K562 (cell line): Measurements from ENCODE around the gene MIDN. TPM values are rescaled to one million over a fixed set of nuclear protein-coding genes. Genes with fewer than 3 reads are reported as not detected.

Experiments used
- ATAC-seq: fragments of 200-7000 bp; cut with Tn5 transposase; 3 replicates; pipeline ENCODE4 v1.9.1; 2020; ENCODE audit warnings: moderate library complexity
- BruUV-seq: library from RNA; stranded (reverse); fragments of 400-500 nt; replicated peaks from 2 replicates; lab custom pipeline; 2021; lab: Mats Ljungman, UMichigan
- CTCF ChIA-PET: fragments of 300-600 bp; formaldehyde crosslinking; extraction: SDS; loops from one replicate; lab custom pipeline; 2021; ENCODE audit warnings: low intra/inter-chr PET ratio; lab: Yijun Ruan, JAX
- POLR2A ChIA-PET: fragments of 300-600, 350-650 bp; sonication (Branson Sonifier 250); formaldehyde crosslinking; extraction: SDS; loops from one replicate; lab custom pipeline; 2021; ENCODE audit warnings: antibody characterized with exemption, inconsistent platforms; lab: Yijun Ruan, JAX
- DNase-seq, 4 experiments: peaks; one replicate each; pipeline versions ENCODE4 v3.0.0 to v3.0.0-alpha.2; 2011 to 2018; ENCODE audit warnings: low spot score in 3 of 4, mixed read lengths in 3 of 4; ENCODE audit errors: extremely low read depth in 1 of 4
- FAIRE-seq: peaks from 2 replicates; lab custom pipeline; 2011; peaks lifted over from hg19 to GRCh38; lab: Jason Lieb, UNC
- H2AFZ ChIP-seq: 2 replicates; pipeline ENCODE4 v1.6.0; 2011; ENCODE audit warnings: low read depth, low read length, control low read depth, inconsistent platforms
- H3K27ac ChIP-seq: fragments of 200-600 bp; 3 replicates; pipeline ENCODE4 v1.8.0; 2011; ENCODE audit warnings: low read depth, mild to moderate bottlenecking, control low read depth, inconsistent platforms, low read length, moderate library complexity, mixed read lengths; ENCODE audit errors: extremely low read depth
- H3K27me3 ChIP-seq, 2 experiments: fragments of 300-600 bp in 1 of 2; 2 replicates in 1 of 2; 3 replicates in 1 of 2; pipeline versions ENCODE4 v1.6.0 to v1.8.0; 2011; ENCODE audit warnings: inconsistent platforms in 2 of 2, low read length in 2 of 2, mild to moderate bottlenecking in 1 of 2, mixed read lengths in 1 of 2, moderate library complexity in 1 of 2; ENCODE audit not compliant: control insufficient read depth in 2 of 2, insufficient read depth in 2 of 2
- H3K36me3 ChIP-seq: fragments of 300-600 bp; 3 replicates; pipeline ENCODE4 v1.8.0; 2011; ENCODE audit warnings: mild to moderate bottlenecking, low read length, inconsistent platforms; ENCODE audit not compliant: control insufficient read depth, insufficient read depth
- H3K4me1 ChIP-seq, 2 experiments: fragments of 200-600 bp in 1 of 2; replicated peaks in 1 of 2; 2 replicates in 1 of 2; 3 replicates in 1 of 2; pipeline versions ENCODE4 v1.5.1 to v1.8.0; 2011; ENCODE audit warnings: inconsistent platforms in 2 of 2, low read length in 2 of 2, mild to moderate bottlenecking in 1 of 2, mixed read lengths in 1 of 2, moderate library complexity in 1 of 2; ENCODE audit not compliant: control insufficient read depth in 2 of 2, insufficient read depth in 2 of 2
- H3K4me2 ChIP-seq: 2 replicates; pipeline ENCODE4 v1.6.1; 2011; ENCODE audit warnings: low read length, control low read depth, inconsistent platforms, mixed read lengths; ENCODE audit not compliant: insufficient read depth
- H3K4me3 ChIP-seq: fragments of 200-600 bp; sonication (generic), shearing (Covaris generic); 2 replicates; pipeline ENCODE4 v1.5.1; 2016; ENCODE audit warnings: control low read depth, inconsistent platforms
- H3K79me2 ChIP-seq: fragments of 200-600 bp; 3 replicates; pipeline ENCODE4 v1.8.0; 2011; ENCODE audit warnings: low read length, inconsistent platforms; ENCODE audit not compliant: control insufficient read depth, insufficient read depth
- H3K9ac ChIP-seq, 2 experiments: 2 replicates each; pipeline versions ENCODE4 v1.6.0 to v1.6.1; 2011; ENCODE audit warnings: low read depth in 2 of 2, low read length in 2 of 2, control low read depth in 1 of 2, inconsistent platforms in 1 of 2, mild to moderate bottlenecking in 1 of 2, mixed read lengths in 1 of 2; ENCODE audit not compliant: insufficient read depth in 1 of 2
- H3K9me1 ChIP-seq: one replicate; pipeline ENCODE4 v1.6.0; 2011; ENCODE audit warnings: inconsistent platforms, mild to moderate bottlenecking, low read length, moderate library complexity; ENCODE audit not compliant: control insufficient read depth, insufficient read depth
- H3K9me3 ChIP-seq: replicated peaks from 2 replicates; pipeline ENCODE4 v1.5.1; 2011; ENCODE audit warnings: low read depth, low read length, inconsistent platforms; ENCODE audit not compliant: control insufficient read depth, insufficient read depth
- H4K20me1 ChIP-seq: replicated peaks from 2 replicates; pipeline ENCODE4 v1.6.1; 2011; ENCODE audit warnings: low read length, inconsistent platforms, mixed read lengths; ENCODE audit not compliant: control insufficient read depth, insufficient read depth
- CBFB ChIP-seq: sonication (generic); formaldehyde crosslinking; IDR thresholded peaks from 2 replicates; pipeline ENCODE4 v1.4.0; 2020; ENCODE audit warnings: mild to moderate bottlenecking, missing genetic modification reagents
- CTBP1 ChIP-seq: fragments of 450-650 bp; IDR thresholded peaks from 2 replicates; pipeline ENCODE4 v1.6.1; 2016; ENCODE audit warnings: borderline replicate concordance
- EP300 ChIP-seq: IDR thresholded peaks from 2 replicates; pipeline ENCODE4 v1.6.1; 2012; ENCODE audit warnings: low read length, improper control_type of control experiment
- GATAD2B ChIP-seq: fragments of 450-650 bp; IDR thresholded peaks from 2 replicates; pipeline ENCODE4 v1.6.1; 2017; ENCODE audit warnings: mild to moderate bottlenecking, borderline replicate concordance
- HDAC3 ChIP-seq: fragments of 450-650 bp; IDR thresholded peaks from 2 replicates; pipeline ENCODE4 v1.6.1; 2018; ENCODE audit warnings: borderline replicate concordance, mild to moderate bottlenecking, moderate library complexity; ENCODE audit not compliant: partially characterized antibody
- HMGXB4 ChIP-seq: sonication (generic); formaldehyde crosslinking; IDR thresholded peaks from 2 replicates; pipeline ENCODE4 v1.8.1; 2023; ENCODE audit warnings: mild to moderate bottlenecking, missing genetic modification reagents
- IFI16 ChIP-seq: fragments of 250-450 bp; sonication (Bioruptor Pico); IDR thresholded peaks from 2 replicates; pipeline ENCODE4 v2.1.2; 2022; ENCODE audit warnings: mild to moderate bottlenecking, inconsistent platforms
- NCOR1 ChIP-seq: fragments of 450-650 bp; IDR thresholded peaks from 2 replicates; pipeline ENCODE4 v1.6.1; 2016; ENCODE audit warnings: mild to moderate bottlenecking, moderate library complexity
- NFE2L1 ChIP-seq: fragments of 450-650 bp; IDR thresholded peaks from 2 replicates; pipeline ENCODE4 v1.6.1; 2016; ENCODE audit warnings: missing genetic modification characterization, low read depth, mild to moderate bottlenecking, missing compliant biosample characterization, moderate library complexity, borderline replicate concordance
- THRA ChIP-seq: fragments of 450-650 bp; IDR thresholded peaks from 2 replicates; pipeline ENCODE4 v1.6.1; 2017; ENCODE audit warnings: mild to moderate bottlenecking, moderate library complexity
- USF1 ChIP-seq: sonication (generic); formaldehyde crosslinking; IDR thresholded peaks from 2 replicates; pipeline ENCODE4 v1.9.0; 2022; ENCODE audit warnings: mild to moderate bottlenecking, missing genetic modification reagents
- USF2 ChIP-seq: sonication (generic); formaldehyde crosslinking; IDR thresholded peaks from 2 replicates; pipeline ENCODE4 v1.5.0; 2020; ENCODE audit warnings: missing genetic modification reagents
- XRCC3 ChIP-seq: fragments of 450-650 bp; IDR thresholded peaks from 2 replicates; pipeline ENCODE4 v1.6.1; 2017; ENCODE audit warnings: mild to moderate bottlenecking, moderate library complexity
- ZBTB7A ChIP-seq: IDR thresholded peaks from 2 replicates; pipeline ENCODE4 v1.6.1; 2011; ENCODE audit warnings: low read depth, mild to moderate bottlenecking, low read length, moderate library complexity, borderline replicate concordance; ENCODE audit not compliant: control insufficient read depth
- ZNF165 ChIP-seq: fragments of 250-450 bp; sonication (Bioruptor Pico); IDR thresholded peaks from 2 replicates; pipeline ENCODE4 v1.4.0; 2020; ENCODE audit warnings: borderline replicate concordance
- ZNF184 ChIP-seq: sonication (generic); formaldehyde crosslinking; IDR thresholded peaks from 2 replicates; pipeline ENCODE4 v1.5.0; 2020; ENCODE audit warnings: missing genetic modification reagents
- ZNF41 ChIP-seq: fragments of 250-450 bp; sonication (Bioruptor Pico); conservative IDR thresholded peaks from 2 replicates; pipeline ENCODE4 v1.4.0; 2020; ENCODE audit warnings: mild to moderate bottlenecking
- WGBS: fragments of 100-300 bp; shearing (Covaris generic); methylation state at CpG from one replicate; pipeline ENCODE4 v1.1.6; 2016; ENCODE audit warnings: low coverage, mixed read lengths; ENCODE audit not compliant: insufficient coverage; ENCODE audit errors: missing lambda C conversion rate; 5-methylcytosine and 5-hydroxymethylcytosine counted together
- in situ Hi-C: fragments of 300-500 bp; cut with MboI; formaldehyde crosslinking; loops from 4 replicates; pipeline ENCODE4 v1.15.0; 2018; ENCODE audit warnings: inconsistent platforms, mixed read lengths
- intact Hi-C: fragments of 100-400 bp; cut with micrococcal nuclease; formaldehyde crosslinking; loops from 2 replicates; pipeline ENCODE4 v1.14.2; 2022
- polyA plus RNA-seq, 8 experiments: library from polyadenylated mRNA; depleted of rRNA in 4 of 8; stranded (reverse) in 5 of 8; unstranded in 3 of 8; fragments of >200 nt; fragmentation: Nextera tagmentation in 2 of 8; fragmentation: Illumina TruSeq in 1 of 8; extraction: Ambion mirVana in 2 of 8; extraction: Trizol in 1 of 8; gene quantifications; 2 replicates each; pipeline versions ENCODE4 v1.2.1 to v1.2.3, GENCODE V29; 2011 to 2014; ENCODE audit warnings: inconsistent platforms in 1 of 8, missing spikeins in 1 of 8
- total RNA-seq, 7 experiments: library from RNA; depleted of rRNA in 6 of 7; stranded (reverse); fragments of >200 nt in 6 of 7; fragmentation: Illumina TruSeq in 2 of 7; extraction: Trizol in 2 of 7; gene quantifications; 2 replicates each; pipeline versions ENCODE4 v1.2.1 to v1.2.3, GENCODE V29; 2011 to 2021; ENCODE audit warnings: low replicate concordance in 1 of 7

The MIDN gene
- total and polyA plus RNA-seq, 9 of the 15 experiments (the other 6 are each of a cell fraction or from before 2014, with no cell fraction given), result 0.17 to 120 (median 10.1) TPM

- in situ Hi-C loops, result no loop called here
- FAIRE-seq, result no peak
- no peak overlapping the region for H3K27ac ChIP-seq
- POLR2A ChIA-PET, result interaction anchor here (3.4 kb wide), 1 partner anchor 35 kb away, joined by 13 read pairs; the partner anchor contains the start of gene CIRBP
- TF ChIP-seq CTBP1, result no peak
- no peak for TF ChIP-seq GATAD2B
- TF ChIP-seq ZNF41 (CRISPR knock-in tag), result no peak
- no peak for TF ChIP-seq ZNF184 (CRISPR knock-in tag)
- no peak for TF ChIP-seq XRCC3
- no peak for TF ChIP-seq HDAC3
- TF ChIP-seq THRA, result no peak
- TF ChIP-seq NCOR1, result no peak
- peak; percentile 36; the same call in 1 of the 2 replicates for TF ChIP-seq USF2 (CRISPR knock-in tag)
- peak; percentile 42; the same call in 1 of the 2 replicates for TF ChIP-seq USF1 (CRISPR knock-in tag)
- no peak for TF ChIP-seq CBFB
- no peak for TF ChIP-seq HMGXB4 (CRISPR knock-in tag)
- no peak for TF ChIP-seq NFE2L1 (tag)
- no peak for TF ChIP-seq ZNF165 (CRISPR knock-in tag)
- TF ChIP-seq EP300, result no peak
- no peak for TF ChIP-seq IFI16 (CRISPR knock-in tag)
- peak; percentile 21; the same call in 1 of the 2 replicates for TF ChIP-seq ZBTB7A
- TF ChIP-seq, all 486 proteins: peak for 3
- 57% methylated on average over 19 of the region's 28 CpGs for WGBS
- H3K27me3 ChIP-seq, result peaks cover 6 to 11% of the 10 kb centered on the region in 2 experiments; a peak in 3 of 5 replicates
- no peak overlapping the region; the same call in 1 of the 2 replicates for H3K4me2 ChIP-seq
- peaks cover 6 to 55% of the 10 kb centered on the region in 2 experiments for H3K4me1 ChIP-seq
- no peaks in the 10 kb centered on the region for H3K9me3 ChIP-seq
- no peaks in the 10 kb centered on the region for H3K9me1 ChIP-seq
- intact Hi-C loops, result no loop called here
- H2AFZ ChIP-seq, result peak overlapping the region; percentile 70
- peaks cover 1% of the 10 kb centered on the region; the same call in 1 of the 2 replicates for H4K20me1 ChIP-seq
- peak; percentile 41 for ATAC-seq
- H3K9ac ChIP-seq, result peak overlapping the region in 1 of 2 experiments; percentile 66; a peak in 2 of 4 replicates
- peak in 1 of 4 experiments; percentile 36 for DNase-seq
- peaks cover 11% of the 10 kb centered on the region; the same call in 2 of the 3 replicates for H3K79me2 ChIP-seq
- no peak overlapping the region for H3K4me3 ChIP-seq
- no TSS peak for BruUV-seq
- no peaks in the 10 kb centered on the region for H3K36me3 ChIP-seq
- CTCF ChIA-PET, result no interaction called here
These were observed 56.0 kb downstream of the MIDN start for GRCh38 chr19:1304197-1304924.
